ENCODE data around the gene CACTIN. TPM values are rescaled to one million over a fixed set of nuclear protein-coding genes. Genes with fewer than 3 reads are reported as not detected.

Gene CACTIN
- total RNA-seq, 1 experiment from 2014 or later = 18.6 TPM

DNA sequence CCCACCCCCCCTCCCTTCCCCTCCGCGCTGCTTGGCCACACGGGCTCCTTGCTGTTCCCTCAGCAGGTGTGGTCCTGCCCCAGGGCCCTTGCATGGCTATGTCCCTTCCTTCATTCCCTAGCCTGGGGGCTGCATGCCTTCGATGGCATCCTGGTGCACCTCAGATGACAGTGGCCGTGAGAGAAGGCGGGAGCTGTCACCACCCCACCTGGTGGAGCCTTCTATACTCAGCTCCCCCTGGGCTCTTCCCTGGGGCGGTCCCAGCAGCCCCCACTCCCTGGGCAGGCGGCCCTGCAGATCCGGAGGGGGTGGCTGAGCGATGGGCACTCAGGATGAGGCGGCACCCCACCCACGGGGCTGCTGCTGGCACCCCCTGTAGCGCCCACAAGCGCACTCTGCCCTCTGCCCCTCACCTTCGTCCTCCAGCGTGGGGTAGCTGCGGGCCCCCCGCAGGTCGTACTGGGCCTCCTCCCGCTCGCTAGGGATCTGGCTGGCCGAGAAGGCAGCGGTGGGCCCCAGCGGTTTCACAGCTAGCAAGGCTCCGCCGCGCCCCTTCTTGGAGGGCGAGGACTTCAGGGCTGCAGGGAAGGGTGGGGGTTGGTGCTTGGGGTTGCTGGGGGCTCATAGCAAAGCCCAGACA lies 17.2 kb upstream of the CACTIN start:
- Histone ChIP-seq H3K4me3 (no peak overlapping the region), H3K9me2 (ENCODE audit: insufficient read depth) (no peaks in the 10 kb centered on the region), H3K79me2 (ENCODE audit: low read depth) (no peaks in the 10 kb centered on the region), H3F3A (ENCODE audit: insufficient read depth, low read depth) (no peaks in the 10 kb centered on the region), H4K20me1 (ENCODE audit: insufficient read depth) (no peaks in the 10 kb centered on the region), H3K9me3 (ENCODE audit: insufficient read depth, low read depth) (no peaks in the 10 kb centered on the region), H3K4me2 (no peak overlapping the region), H2AFZ (no peak overlapping the region), H3K4me1 (replicated peaks; ENCODE audit: insufficient read depth) (no peaks in the 10 kb centered on the region), H3K27me3 (ENCODE audit: insufficient read depth, low read depth) (no peaks in the 10 kb centered on the region), H3K27ac (no peak overlapping the region), H3K36me3 (ENCODE audit: low read depth) (no peaks in the 10 kb centered on the region)
- ChIA-PET POLR2A (ENCODE audit: unreplicated experiment) (no interaction called here), CTCF (no interaction called here)
- no TSS peak for BruUV-seq (replicated peaks)
- no peak for DNase-seq
- TF ChIP-seq EZH2 (IDR thresholded peaks at IDR 0.05; ENCODE audit: low read depth) = no peak
- TF ChIP-seq, protein P1, sequence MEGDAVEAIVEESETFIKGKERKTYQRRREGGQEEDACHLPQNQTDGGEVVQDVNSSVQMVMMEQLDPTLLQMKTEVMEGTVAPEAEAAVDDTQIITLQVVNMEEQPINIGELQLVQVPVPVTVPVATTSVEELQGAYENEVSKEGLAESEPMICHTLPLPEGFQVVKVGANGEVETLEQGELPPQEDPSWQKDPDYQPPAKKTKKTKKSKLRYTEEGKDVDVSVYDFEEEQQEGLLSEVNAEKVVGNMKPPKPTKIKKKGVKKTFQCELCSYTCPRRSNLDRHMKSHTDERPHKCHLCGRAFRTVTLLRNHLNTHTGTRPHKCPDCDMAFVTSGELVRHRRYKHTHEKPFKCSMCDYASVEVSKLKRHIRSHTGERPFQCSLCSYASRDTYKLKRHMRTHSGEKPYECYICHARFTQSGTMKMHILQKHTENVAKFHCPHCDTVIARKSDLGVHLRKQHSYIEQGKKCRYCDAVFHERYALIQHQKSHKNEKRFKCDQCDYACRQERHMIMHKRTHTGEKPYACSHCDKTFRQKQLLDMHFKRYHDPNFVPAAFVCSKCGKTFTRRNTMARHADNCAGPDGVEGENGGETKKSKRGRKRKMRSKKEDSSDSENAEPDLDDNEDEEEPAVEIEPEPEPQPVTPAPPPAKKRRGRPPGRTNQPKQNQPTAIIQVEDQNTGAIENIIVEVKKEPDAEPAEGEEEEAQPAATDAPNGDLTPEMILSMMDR (conservative IDR thresholded peaks at IDR 0.05) = no peak
- intact Hi-C loops (cut with micrococcal nuclease; ENCODE audit: unreplicated experiment) = no loop called here

DNA sequence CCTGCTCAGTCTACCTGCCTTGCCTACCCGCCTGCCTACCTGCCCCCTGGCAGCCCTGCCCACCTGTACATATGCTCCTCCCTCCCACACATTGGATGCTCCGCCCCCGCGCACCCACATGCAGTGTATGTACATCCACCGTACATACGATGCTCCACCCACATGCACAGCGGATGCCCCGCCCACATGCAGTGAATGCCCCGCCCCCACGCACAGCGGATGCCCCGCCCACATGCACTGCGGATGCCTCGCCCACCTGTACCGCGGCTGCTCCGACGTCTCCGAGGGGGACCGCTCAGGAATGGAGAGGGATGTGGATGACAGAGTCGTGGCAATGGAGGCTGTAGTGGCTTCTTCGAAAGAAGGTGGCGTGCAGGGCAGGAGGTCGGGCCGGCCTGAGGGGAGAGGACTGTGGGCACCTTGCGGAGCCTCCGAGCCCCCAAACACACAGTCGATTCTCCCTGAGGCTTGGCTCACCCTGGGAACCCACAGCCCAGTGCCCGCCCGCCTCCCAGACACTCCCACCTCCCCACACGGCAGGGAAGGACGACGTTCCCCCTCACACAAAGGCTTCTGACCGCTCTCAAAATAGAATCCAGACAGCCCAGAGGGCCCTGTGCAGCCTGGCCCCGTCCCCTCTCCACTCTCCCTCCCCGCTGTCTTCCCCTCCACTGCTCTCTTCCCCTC lies 16.5 kb upstream of the CACTIN start:
- TF ChIP-seq, protein P1 (conservative IDR thresholded peaks at IDR 0.05) = no peak
- TF ChIP-seq EZH2 (IDR thresholded peaks at IDR 0.05; ENCODE audit: low read depth) = no peak
- no peak for DNase-seq
- no peaks in the 10 kb centered on the region for H3K27me3 ChIP-seq (ENCODE audit: insufficient read depth, low read depth)

DNA sequence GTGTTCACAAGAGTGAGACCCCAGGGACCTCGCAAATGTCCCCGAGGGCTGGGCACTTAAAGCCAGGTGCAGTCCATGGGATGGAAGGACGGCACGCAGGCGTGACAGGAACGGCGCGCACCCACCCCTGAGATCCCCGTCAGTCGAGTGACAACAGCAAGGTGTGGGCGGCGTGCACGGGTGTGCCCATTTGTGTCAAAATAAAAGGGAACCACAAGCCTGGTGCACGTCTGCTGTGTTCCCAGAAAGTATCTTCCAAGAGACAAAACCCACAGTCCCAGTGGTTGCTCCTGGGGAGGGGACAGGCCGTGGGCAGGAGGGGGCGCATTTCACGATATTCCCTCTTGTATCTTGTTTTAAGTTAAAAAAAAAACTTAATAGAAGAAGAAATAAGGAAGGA lies 15.7 kb upstream of the CACTIN start:
- H3K4me1 ChIP-seq (replicated peaks; ENCODE audit: insufficient read depth) = no peaks in the 10 kb centered on the region
- POLR2A ChIA-PET (ENCODE audit: unreplicated experiment) = no interaction called here
- no peak for TF ChIP-seq EZH2 (IDR thresholded peaks at IDR 0.05; ENCODE audit: low read depth)
- TF ChIP-seq, protein P1 (conservative IDR thresholded peaks at IDR 0.05) = no peak
- no peak overlapping the region for H3K27ac ChIP-seq
- H3K4me3 ChIP-seq = no peak overlapping the region
- no peaks in the 10 kb centered on the region for H3K27me3 ChIP-seq (ENCODE audit: insufficient read depth, low read depth)
- H3K9me2 ChIP-seq (ENCODE audit: insufficient read depth) = no peaks in the 10 kb centered on the region
- BruUV-seq (replicated peaks) = no TSS peak
- no peak overlapping the region for H3K4me2 ChIP-seq
- H2AFZ ChIP-seq = no peak overlapping the region
- no peak for DNase-seq
- H3F3A ChIP-seq (ENCODE audit: insufficient read depth, low read depth) = no peaks in the 10 kb centered on the region
- H4K20me1 ChIP-seq (ENCODE audit: insufficient read depth) = no peaks in the 10 kb centered on the region
- no peaks in the 10 kb centered on the region for H3K36me3 ChIP-seq (ENCODE audit: low read depth)
- intact Hi-C loops (cut with micrococcal nuclease; ENCODE audit: unreplicated experiment) = no loop called here
- H3K9me3 ChIP-seq (ENCODE audit: insufficient read depth, low read depth) = no peaks in the 10 kb centered on the region
- CTCF ChIA-PET = no interaction called here
- no peaks in the 10 kb centered on the region for H3K79me2 ChIP-seq (ENCODE audit: low read depth)

More for the DNA sequence above, 16.5 kb upstream of the CACTIN start:
- POLR2A ChIA-PET (ENCODE audit: unreplicated experiment) = no interaction called here
- Histone ChIP-seq H3K9me3 (ENCODE audit: insufficient read depth, low read depth) (no peaks in the 10 kb centered on the region), H3K79me2 (ENCODE audit: low read depth) (no peaks in the 10 kb centered on the region), H2AFZ (no peak overlapping the region), H3K9me2 (ENCODE audit: insufficient read depth) (no peaks in the 10 kb centered on the region), H3K36me3 (ENCODE audit: low read depth) (no peaks in the 10 kb centered on the region), H3K4me1 (replicated peaks; ENCODE audit: insufficient read depth) (no peaks in the 10 kb centered on the region), H3F3A (ENCODE audit: insufficient read depth, low read depth) (no peaks in the 10 kb centered on the region), H3K27ac (no peak overlapping the region), H4K20me1 (ENCODE audit: insufficient read depth) (no peaks in the 10 kb centered on the region), H3K4me2 (no peak overlapping the region), H3K4me3 (no peak overlapping the region)
- CTCF ChIA-PET = no interaction called here
- intact Hi-C loops (cut with micrococcal nuclease; ENCODE audit: unreplicated experiment) = no loop called here
- BruUV-seq (replicated peaks) = no TSS peak
